NCI-H2029 (cell line): ENCODE results near the gene CFAP45.

Experiments
- DNase-seq: peaks from one replicate; lab custom pipeline; 2025; lab: John Stamatoyannopoulos, UW

CFAP45 gene

GRCh38 chr1:159923203-159924024 lies 23.4 kb upstream of the CFAP45 start:
- DNase-seq = peak; percentile 84

- DNase-seq = no peak
Observed at GRCh38 chr1:159922511-159923202, 22.7 kb upstream of the CFAP45 start.

GRCh38 chr1:159921700-159922504 lies 21.9 kb upstream of the CFAP45 start:
- DNase-seq = no peak

- DNase-seq = no peak
Observed at GRCh38 chr1:159921251-159921650, 21.3 kb upstream of the CFAP45 start.

- no peak for DNase-seq
Observed at GRCh38 chr1:159920651-159921050, 20.7 kb upstream of the CFAP45 start.

- DNase-seq = no peak
Observed at GRCh38 chr1:159920202-159920601, 20.2 kb upstream of the CFAP45 start.

GRCh38 chr1:159919236-159919865 lies 19.4 kb upstream of the CFAP45 start:
- no peak for DNase-seq

- DNase-seq = no peak
Observed at GRCh38 chr1:159918352-159919200, 18.6 kb upstream of the CFAP45 start.

- no peak for DNase-seq
Observed at GRCh38 chr1:159917533-159918351, 17.8 kb upstream of the CFAP45 start.

- DNase-seq = peak; percentile 32
Observed at GRCh38 chr1:159916242-159917051, 16.5 kb upstream of the CFAP45 start.

GRCh38 chr1:159915571-159916241 lies 15.7 kb upstream of the CFAP45 start:
- DNase-seq = no peak

- peak; percentile 83 for DNase-seq
Observed at GRCh38 chr1:159914252-159915018, 14.5 kb upstream of the CFAP45 start.

- peak; percentile 57 for DNase-seq
Observed at GRCh38 chr1:159913451-159914192, 13.7 kb upstream of the CFAP45 start.

- no peak for DNase-seq
Observed at GRCh38 chr1:159911326-159912070, 11.5 kb upstream of the CFAP45 start.

GRCh38 chr1:159908031-159908940 lies 8.3 kb upstream of the CFAP45 start:
- no peak for DNase-seq
